NCI-H2171 treated with DMSO at 0.1 percent for 48 hours (cell line): ENCODE measurements around the gene MICOS13.
"Not testable (repeated sequence)": the region's sequence is repeated elsewhere in the genome, so short reads cannot be mapped to it uniquely, and the experiment has no call there.

Experiments used
- DNase-seq: peaks from one replicate; lab custom pipeline; 2025; lab: John Stamatoyannopoulos, UW

Gene MICOS13

DNA sequence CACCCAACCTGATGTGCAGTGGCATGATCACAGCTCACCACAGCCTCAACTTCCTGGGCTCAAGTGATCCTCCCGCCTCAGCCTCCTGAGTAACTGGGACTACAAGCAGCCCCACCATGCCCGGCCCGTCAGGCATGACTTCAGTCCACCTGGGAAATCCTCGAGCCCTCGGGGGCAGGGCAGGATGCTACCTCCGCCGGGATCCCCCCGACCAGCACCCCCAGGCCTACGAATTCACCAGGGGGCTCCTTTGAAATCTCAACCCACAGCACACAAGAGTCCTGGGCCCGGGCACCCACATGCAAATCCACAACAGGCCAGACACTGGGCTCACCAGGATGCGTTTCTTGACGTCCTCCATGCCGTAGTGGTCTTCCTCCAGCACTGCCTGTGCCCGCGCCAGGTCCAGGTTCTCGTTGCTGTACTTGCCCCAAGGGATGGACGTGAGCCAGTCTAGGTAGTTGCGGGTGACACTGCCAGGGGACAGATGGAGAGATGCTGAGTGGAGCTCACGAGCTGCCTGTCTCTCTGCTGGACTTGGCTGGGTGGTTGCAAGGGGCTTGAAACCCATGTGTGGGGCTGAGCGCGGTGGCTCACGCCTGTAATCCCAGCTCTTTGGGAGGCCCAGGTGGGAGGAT is 20.3 kb upstream of the MICOS13 start:
- no peak for DNase-seq

DNA sequence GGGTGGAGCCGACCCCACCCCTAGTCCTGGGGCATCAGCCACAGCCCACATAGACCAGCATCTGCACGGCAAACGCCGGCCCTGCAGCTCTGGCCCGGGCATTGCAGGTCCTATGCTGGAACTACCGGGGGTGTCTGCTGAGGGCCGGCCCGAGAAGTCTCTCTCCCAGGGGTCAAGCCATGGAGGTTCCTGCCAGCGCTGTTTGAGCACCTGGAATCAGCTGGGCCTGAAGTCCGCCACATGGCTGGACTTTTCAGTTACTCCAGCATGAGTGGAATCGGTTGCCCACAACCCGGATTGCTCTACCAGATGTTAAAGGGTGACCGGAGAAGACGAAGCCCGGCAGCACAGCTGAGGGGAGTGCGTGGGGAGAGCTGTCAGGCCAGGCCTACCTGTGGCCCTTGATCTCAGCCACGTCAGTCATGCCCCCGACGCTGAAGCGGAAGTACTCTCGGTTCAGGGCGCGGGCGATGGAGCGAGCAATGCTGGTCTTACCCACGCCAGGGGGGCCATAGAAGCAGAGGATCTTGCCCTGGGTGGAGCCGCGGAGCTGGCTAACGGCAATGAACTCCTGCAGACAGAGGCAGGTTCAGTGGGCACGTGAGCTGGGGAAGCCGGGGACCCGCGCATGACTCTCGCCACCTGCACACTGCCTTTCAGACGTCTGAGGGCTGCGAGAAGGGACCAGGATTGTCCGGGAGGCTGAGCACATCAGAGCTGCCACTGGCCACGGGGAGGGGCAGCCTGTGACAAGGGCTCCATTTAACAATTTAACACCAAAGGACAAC is 18.5 kb upstream of the MICOS13 start:
- no peak for DNase-seq

DNA sequence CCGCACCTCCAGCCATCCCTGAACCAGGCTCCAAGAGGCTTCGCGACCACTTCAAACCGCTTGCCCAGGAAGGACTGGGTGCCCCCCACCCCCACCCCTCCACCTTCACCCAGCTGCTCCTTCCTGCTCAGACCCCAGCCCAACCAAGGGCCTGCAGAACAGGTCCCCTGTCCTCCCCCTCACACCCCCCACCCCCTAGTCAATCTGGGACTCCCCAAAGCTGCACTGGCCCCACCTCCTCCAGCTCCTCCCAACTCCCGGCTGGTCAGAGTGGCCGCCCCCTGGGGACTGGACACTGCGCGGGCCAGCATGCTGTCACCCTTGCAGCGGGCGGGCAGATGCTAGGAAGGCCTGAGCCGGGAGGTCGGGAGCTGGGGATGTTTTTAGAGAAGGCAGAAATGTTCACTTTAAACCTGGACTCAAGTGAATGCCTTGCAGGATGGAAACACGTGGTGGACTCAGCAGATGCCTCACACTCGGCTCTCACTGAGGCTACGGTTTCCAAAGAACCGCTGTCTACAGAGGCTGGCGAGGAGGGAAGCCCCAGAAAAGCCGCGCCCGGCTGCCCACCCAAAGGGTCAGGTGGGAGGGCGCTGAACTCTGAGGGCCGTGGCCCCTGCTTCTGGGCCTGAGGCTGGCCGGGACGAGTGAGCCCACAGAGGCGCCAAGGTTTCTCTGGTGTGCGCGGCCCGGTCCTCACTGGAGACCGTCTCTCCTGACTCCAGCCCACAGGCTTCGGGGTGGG is 17.7 kb upstream of the MICOS13 start:
- no peak for DNase-seq

DNA sequence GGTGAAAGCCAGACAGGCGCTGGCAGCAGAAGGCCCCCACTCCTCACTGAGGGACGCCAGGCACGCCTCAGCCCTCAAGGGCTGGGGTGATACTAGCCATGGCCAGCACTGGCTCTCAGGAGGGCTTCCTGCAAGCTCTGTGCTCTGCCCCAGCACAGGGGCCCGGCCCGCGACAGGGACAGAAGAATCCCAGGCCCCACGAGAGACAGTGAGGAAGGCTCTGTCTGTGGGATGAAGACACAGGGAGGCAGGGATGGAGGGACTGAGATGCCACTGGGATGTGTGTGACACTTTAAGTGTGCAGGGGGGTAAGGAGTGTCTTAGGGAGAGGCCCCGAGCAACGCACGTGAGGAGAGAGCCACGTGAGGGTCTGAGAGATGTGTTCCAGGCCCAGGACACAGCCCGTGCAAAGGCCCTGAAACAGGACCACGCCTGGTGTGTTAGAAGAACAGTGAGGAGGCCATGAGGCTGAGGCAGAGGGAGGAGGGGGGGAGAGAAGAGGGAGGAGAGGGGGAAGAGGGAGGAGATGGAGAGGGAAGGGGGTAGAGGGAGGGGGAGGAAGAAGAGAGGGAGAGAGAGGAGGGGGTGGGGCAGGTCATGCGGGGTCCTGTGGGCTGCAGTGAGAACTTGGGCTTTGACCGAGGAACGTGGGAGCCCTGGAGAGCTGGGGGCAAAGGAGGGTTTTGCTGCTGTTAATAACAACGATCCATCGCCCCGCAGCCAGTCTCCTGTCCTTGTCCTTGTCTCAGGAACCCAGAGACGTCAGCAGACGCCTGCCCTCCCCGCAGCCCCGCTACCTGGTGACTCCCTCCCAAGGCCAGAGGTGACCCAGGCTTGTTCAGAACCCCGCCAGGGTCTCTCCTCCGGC is 16.9 kb upstream of the MICOS13 start:
- no peak for DNase-seq

DNA sequence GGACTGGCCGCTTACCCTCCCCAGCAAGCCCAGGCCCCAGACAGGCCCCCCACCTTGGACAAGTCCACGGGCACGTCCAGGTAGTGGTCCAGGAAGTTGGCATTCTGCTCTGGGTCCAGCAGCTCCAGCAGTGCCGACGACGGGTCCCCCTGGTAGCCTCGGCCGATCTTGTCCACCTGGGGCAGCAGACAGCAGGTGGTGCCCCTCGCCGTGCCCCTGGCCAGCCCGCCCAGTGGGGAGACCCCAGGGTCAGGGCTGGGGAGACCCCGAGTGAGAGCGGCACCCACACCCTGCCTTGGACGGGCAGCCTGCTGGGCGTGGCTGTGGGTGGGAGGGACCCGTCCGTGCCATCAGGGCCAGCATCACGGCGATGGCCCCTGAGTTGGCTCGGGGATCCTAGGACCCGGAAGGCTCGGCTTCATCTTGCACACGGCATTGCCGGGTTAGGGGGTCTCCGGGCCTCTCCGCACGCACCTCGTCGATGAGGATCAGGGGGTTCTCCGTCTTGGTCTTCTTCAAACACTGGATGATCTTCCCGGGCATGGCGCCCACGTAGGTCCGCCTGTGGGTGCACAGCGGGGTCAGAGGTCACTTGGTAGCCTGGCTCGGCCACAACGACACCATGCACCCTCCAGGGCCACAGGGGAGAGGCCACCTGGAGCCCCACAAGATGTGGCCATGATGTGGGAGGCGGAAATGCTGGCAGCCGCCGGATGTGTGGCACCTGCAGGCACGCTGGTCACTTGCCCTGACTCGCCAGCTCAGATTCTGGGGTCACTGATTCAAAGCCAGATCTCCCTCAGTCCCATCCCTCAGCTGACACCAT is 16.1 kb upstream of the MICOS13 start:
- no peak for DNase-seq

DNA sequence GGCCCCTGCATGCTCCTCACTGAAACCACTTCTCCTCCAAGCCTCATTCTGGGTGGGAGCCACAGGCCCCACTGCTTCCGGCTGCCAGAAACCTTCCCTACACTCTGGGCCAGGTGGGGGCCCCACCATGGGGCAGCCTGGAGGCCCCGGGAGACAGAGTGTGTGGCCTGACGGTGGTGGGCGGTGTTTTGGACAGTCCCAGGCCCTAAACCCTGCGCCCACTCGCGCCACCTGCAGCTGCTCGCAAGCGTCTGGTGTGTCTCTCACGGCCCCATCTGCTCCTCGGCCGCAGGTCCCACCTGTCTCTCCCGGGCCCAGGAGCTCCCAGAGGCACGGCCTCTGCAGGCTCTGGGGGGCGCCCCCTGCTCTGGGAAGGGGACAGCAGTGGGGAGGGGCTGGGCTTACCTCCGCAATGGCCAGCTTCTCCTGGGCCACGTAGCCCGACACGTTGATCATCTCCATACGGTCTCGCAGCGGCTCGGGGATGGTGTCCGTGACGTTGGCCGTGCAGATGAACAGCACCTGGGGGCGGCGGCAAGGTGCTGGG is 15.4 kb upstream of the MICOS13 start:
- DNase-seq: no peak

DNA sequence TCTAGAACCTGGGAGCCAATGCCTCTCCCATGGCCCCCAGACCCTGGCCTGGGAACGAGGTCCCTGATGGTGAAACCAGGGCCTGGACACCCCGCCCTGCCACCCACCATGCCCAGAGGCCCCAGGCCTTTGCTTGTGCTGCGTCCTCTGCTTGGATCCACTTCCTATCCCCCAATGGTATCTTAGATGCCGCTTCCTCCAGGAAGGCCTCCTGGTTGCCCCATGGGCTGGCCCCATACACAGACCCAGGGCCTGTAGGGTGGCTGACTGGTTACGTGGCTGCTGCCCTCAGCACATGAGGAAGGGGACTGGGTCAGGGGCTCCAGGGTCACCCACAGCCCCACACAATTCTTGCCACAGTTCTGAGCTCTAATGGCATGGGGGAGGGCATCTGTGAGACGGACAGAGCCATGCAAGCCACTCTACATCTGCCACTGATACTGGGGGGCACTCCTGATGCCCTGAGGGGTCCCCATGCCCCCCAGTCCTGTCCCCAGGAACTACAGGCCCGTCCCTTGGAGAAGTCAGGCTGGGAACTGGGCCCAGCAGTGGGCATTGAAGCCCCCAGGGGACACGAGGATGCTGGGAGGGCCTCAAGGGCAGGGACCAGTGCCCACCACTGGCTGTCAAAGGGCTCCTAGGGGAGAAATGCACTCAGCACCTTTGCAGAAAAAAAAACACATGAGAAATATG is 14.8 kb upstream of the MICOS13 start:
- no peak for DNase-seq

DNA sequence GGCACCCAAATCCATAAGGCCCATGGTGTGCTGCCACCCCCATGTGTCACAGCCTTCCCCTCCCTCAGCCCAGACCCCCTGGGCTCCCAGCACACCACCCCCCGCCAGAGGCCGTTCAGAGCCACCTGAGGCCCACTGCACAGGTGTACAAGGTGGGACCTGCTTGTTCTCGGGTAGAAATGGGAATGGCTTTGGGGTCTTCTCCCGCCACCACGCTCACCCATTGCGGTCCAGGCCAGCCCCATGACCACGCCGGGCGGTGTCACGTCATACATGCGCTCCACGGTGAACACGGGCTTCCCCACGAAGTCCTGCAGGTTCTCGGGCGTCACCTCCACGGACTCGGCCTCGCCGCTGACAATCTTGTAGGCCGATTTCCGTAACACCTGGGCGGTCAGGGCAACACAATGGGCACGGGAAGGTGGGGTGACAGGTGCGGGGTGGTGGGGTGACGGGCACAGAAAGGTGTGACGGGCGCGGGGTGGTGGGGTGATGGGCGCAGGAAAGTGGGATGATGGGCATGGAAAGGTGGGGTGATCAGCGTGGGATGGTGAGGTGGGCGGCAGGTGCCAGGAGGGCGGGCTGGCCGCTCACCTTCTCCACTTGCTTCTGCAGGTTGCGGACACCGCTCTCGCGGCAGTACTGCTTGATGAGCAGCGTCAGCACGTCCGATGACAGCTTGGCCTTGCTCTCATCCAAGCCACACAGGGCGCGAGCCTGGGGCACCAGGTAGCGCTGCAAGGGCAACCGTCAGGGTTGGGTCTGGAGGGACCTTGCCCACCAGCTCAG is 14.0 kb upstream of the MICOS13 start:
- no peak for DNase-seq

DNA sequence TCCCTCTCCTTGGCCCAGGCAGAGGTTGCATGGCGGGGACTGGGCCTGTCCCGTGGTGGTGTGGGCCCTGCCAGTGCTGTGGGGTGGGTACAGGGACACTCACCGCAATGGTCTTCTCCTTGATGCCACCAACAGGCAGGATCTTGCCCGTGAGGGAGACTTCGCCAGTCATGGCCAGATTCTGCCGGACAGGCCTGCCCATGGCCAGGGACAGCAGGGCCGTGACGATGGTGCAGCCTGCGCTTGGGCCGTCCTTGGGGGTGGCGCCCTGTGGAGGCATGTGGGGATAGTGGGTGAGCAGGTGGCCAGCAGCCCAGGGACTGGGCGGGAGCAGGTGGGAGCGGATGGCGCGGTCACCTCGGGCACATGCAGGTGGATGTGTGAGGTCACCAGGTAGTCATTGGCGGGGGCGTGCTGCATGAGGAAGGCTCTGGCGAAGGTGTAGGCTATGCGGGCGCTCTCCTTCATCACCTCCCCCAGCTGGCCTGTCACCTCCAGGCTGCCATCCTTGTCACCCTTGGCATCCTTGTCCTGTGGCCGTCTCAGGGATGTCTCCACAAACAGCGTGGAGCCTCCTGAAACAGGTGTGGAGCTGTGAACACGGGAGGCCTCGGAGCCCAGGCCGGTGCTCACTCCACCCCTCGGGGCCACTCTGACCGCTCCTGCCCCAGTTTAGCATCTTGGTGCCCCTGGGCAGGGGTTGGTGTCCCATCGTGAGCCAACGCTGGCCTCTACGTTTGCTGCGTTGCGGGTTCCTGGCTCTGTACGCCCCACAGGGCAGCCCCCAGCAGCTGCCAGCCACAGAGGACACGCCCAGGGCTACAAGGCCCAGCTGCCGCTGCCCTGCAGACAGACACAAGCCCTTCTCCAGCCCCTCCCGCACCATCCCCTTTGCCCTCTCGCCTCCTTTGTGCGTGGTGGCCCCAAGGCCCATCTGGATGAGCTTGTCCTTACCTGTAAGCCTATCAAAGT is 13.2 kb upstream of the MICOS13 start:
- DNase-seq: no peak

DNA sequence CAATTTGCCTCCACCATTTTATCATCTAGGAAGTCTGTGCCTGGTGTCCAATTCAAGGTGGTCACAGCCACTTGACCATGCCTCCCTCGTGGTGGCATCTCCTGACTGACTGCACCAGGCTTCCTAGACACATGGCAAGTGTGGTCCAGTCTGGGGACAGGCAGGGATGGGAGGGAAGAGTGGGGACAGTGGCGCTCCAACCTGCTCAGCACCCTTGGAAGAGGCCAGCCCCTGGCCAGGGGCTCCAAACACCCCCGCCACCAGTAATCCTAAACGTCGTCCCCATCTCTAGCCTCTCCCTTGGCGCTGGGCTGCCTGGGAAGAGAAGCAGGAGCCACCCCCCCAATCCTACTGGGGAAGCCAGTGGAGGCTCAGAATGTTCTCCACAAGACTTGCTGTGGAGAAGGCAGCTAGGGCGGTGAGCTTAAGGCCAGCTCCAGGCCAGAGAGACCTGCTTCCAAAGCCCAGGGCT is 12.4 kb upstream of the MICOS13 start:
- DNase-seq: no peak

DNA sequence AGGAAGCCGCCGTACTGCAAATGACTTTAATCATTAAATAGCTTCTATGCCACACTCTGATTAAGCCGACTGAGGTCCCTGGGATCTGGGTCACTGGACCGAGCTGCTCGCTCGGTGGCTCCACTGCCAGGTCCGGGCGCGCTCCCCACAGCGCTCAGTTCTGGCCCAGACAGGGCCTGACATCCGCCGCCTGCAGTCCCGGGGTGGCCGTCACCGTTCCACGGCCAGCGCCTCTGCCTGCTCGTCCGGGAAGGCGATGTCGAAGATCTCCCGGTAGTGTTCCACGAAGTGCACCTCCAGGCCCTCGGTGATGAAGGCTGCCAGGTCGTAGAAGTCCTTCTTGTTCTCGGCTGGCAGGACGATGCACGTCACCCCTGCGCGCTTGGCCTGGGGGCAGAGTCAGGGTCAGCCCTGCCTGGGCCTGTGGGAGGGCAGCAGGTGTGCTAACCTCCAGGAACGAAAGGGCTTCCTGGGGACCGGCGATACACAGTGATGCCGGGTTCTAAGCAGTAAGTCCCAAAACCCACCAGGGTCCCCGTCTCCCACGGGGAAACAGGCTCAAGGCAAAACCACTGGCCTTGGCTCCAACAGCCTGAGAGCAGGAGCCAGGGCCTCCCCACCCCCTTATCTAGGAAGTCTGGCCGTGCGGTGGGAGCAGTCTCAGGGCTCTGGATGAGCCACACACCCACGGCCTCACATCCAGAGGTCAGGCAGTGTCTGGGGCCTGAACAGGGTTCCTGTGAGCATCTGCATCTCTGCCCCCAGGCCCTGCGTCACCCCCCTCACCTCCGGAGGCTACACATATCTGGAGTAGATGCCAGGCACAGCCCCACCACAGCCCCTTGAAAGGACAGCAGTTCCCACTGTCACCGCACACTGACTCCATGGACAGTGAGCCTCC is 11.8 kb upstream of the MICOS13 start:
- DNase-seq: no peak

DNA sequence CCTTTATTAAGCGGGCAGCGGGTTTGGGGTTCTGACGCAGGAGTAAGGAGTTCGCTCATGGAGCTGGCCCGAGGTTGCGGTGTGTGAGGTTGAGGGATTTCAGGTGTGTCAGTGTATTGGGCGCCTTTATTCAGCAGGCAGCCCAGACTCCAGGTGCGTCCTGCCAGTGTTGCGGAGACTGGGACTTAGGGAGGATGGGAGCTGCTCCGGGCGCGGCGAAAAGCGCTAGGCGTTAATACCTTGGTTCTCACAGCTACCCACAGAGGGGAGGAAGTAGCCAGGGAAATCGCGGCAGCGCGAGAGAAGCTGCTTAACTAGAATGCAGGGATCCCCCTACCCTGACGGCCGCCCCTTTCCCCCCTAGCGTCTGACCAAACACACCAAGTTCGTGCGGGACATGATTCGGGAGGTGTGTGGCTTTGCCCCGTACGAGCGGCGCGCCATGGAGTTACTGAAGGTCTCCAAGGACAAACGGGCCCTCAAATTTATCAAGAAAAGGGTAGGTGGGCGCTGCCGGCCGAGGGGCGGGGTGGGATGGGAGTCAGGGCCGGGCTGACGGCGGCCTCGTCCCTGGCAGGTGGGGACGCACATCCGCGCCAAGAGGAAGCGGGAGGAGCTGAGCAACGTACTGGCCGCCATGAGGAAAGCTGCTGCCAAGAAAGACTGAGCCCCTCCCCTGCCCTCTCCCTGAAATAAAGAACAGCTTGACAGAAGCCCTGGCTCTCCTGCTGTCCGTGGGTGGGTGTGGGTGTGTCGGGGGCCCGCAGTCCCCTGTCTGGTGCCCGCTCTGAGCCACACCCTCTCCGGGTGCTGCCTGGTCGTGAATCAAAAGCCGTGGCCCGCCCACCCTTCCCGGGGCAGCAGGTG is 10.9 kb upstream of the MICOS13 start:
- DNase-seq: peak; percentile 39

DNA sequence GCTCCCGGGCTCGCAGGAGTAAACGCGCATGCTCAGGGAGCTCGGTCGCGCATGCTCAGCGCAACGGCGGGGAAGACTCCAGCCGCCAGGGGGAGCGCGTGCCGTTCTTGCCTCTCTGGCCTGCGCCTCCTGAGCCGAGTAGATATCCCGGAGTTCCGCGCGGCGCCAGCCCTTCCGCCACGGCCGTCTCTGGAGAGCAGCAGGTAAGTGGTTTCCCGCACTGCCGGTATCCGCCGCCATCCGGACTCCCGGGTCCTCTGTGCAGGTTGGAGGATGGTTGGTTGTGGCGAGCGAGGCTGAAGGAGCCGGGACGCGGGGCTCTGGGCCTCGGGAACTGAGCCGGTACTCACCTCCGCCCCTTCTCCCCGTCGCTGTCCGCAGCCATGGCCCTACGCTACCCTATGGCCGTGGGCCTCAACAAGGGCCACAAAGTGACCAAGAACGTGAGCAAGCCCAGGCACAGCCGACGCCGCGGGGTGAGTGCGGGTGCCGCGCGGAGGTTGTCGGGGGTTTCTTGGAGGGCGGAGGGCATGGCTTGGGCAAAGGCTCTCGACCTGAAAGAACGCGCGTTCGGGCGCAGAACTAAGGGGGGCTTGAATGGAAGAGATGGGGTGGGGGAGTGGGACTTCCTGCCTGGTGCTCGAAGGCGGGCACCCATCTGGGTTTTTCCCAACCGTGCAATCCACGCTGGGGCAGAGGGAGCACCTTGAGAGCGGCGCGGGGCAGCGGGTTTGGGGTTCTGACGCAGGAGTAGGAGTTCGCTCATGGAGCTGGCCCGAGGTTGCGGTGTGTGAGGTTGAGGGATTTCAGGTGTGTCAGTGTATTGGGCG is 10.0 kb upstream of the MICOS13 start, which contains the start of gene RPL36:
Gene RPL36, plus strand, starts transcription at position 171 of the 830 bp plus-strand sequence. Its CDS starts 213 bp downstream, at position 384.
- DNase-seq: peak; percentile 96

DNA sequence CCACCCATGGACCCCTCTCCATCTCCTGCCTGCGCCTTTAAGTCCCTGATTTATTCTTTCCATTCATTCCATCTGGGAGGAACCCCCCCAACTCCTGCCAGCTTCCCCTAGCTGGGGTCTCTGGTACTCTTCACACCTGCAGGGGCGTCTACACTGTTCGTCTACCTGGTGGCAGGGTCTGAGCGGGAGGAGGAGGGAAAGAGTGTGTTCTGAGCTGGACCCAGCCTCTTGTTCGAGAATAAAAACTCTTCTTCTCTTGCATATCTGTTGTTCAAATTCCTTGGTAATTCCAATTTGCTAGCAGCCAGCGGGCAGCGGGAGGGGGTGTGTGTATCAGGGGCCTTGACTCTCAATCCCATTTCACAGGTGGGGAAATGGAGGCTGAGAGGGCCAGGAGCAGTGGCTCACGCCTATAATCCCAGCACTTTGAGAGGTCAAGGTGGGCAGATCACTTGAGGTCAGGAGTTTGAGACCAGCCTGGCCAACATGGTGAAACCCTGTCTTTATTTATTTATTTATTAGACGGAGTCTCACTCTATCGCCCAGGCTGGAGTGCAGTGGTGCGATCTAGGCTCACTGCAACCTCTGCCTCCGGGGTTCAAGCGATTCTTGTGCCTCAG is 8.1 kb upstream of the MICOS13 start:
- DNase-seq: not testable (repeated sequence)
